ENCODE results near the gene RALGPS1. TPM values are rescaled to one million over a fixed set of nuclear protein-coding genes. Genes with fewer than 3 reads are reported as not detected.

The RALGPS1 gene
- total and polyA plus RNA-seq, 2 of the 13 experiments (the other 11 are each of a cell fraction or from before 2014, with no cell fraction given), result 3.7 to 6.5 TPM

GRCh38 chr9:127088724-127089615 lies 174.4 kb downstream of the RALGPS1 start (continued):
- TF ChIP-seq ZNF710 (CRISPR knock-in tag; IDR thresholded peaks at IDR 0.05; ENCODE audit: borderline replicate concordance) (no peak), ZNF7 (CRISPR knock-in tag; IDR thresholded peaks at IDR 0.05) (no peak), SIN3B (IDR thresholded peaks at IDR 0.05; ENCODE audit: low read length) (no peak), BRF2 (CRISPR knock-in tag; IDR thresholded peaks at IDR 0.05) (no peak)

- ATAC-seq (no peak), DNase-seq (ENCODE audit: low spot score) (no peak), FAIRE-seq (no peak)
- H3K9me3 ChIP-seq (ENCODE audit: low read length), result no peaks in the 10 kb centered on the region
- ChIA-PET POLR2A (no interaction called here), CTCF (ENCODE audit: low intra/inter-chr PET ratio, low total read pairs) (no interaction called here)
- no peak overlapping the region for H3K27ac ChIP-seq (ENCODE audit: extremely low read length, insufficient read depth, low read length)
- no peaks in the 10 kb centered on the region for H3K27me3 ChIP-seq (ENCODE audit: control insufficient read depth in 1 of 2, insufficient read depth in 2 of 2, low read length in 2 of 2)
- H3K36me3 ChIP-seq (replicated peaks in 1 of 2; ENCODE audit: control insufficient read depth in 1 of 2, insufficient read depth in 2 of 2, low read length in 2 of 2), result peaks cover 0 to 2% of the 10 kb centered on the region in 2 experiments; a peak in 2 of 5 replicates
- no peaks in the 10 kb centered on the region for H4K20me1 ChIP-seq (ENCODE audit: insufficient read depth, low read length)
- H3K4me1 ChIP-seq (ENCODE audit: insufficient read depth, low read length), result peaks cover 2% of the 10 kb centered on the region
- no peak overlapping the region for H3K4me3 ChIP-seq (replicated peaks in 1 of 3; ENCODE audit: insufficient read depth in 1 of 3, low read depth in 2 of 3, low read length in 3 of 3)
- BruUV-seq (replicated peaks), result no TSS peak
- in situ Hi-C loops (cut with HindIII; ENCODE audit: extremely low pct_ligation_motif_present, low pct_unique_long_range_greater_than_20kb), result no loop called here
- no peak overlapping the region for H3K4me2 ChIP-seq (ENCODE audit: low read depth, low read length)
- H3K9ac ChIP-seq (ENCODE audit: insufficient read depth, low read depth, low read length), result no peak overlapping the region
- 93% methylated on average over 6 of the region's 6 CpGs for WGBS (ENCODE audit: low lambda C conversion rate)
- H2AFZ ChIP-seq (ENCODE audit: low read length), result no peak overlapping the region
- intact Hi-C loops (cut with micrococcal nuclease; ENCODE audit: unreplicated experiment), result no loop called here
- no peaks in the 10 kb centered on the region for H3K79me2 ChIP-seq (ENCODE audit: insufficient read depth, low read length)
- no peak for TF ChIP-seq ZNF207 (IDR thresholded peaks at IDR 0.05; ENCODE audit: borderline replicate concordance)
- TF ChIP-seq KIAA2018 (CRISPR knock-in tag; IDR thresholded peaks at IDR 0.05; ENCODE audit: borderline replicate concordance), result no peak
These were observed 175.1 kb downstream of the RALGPS1 start for GRCh38 chr9:127089631-127090081.

Data from HepG2 (cell line).